Natural killer cell (primary cell): Measurements from ENCODE around the gene ASTN2. TPM values are rescaled to one million over a fixed set of nuclear protein-coding genes. Genes with fewer than 3 reads are reported as not detected.

Experiments used
- ATAC-seq, 3 donors: fragments of 150-1000 bp in 2 of 3; fragments of 200-7000 bp in 1 of 3; cut with Tn5 transposase; 1 replicate in 1 of 3; 2 replicates in 2 of 3; pipeline ENCODE4 v1.10.0; 2021; ENCODE audit warnings: mild to moderate bottlenecking in 2 of 3, moderate library complexity in 2 of 3
- DNase-seq, 2 donors: peaks; one replicate each; pipeline versions ENCODE4 v3.0.0 to v3.0.0-alpha.2; 2013 to 2021; ENCODE audit warnings: mixed read lengths in 1 of 2
- H3K27ac ChIP-seq: one replicate; pipeline ENCODE4 v1.5.1; 2013; ENCODE audit warnings: mild to moderate bottlenecking, low read length
- H3K27me3 ChIP-seq: one replicate; pipeline ENCODE4 v1.6.1; 2013; ENCODE audit warnings: low read length; ENCODE audit not compliant: control insufficient read depth, insufficient read depth
- H3K36me3 ChIP-seq: one replicate; pipeline ENCODE4 v1.6.1; 2013; ENCODE audit warnings: low read length; ENCODE audit not compliant: control insufficient read depth, insufficient read depth
- H3K4me1 ChIP-seq: one replicate; pipeline ENCODE4 v1.6.1; 2013; ENCODE audit warnings: low read length; ENCODE audit not compliant: control insufficient read depth, insufficient read depth
- H3K4me3 ChIP-seq: one replicate; pipeline ENCODE4 v1.5.1; 2013; ENCODE audit warnings: low read length
- H3K9me3 ChIP-seq: one replicate; pipeline ENCODE4 v1.6.1; 2013; ENCODE audit warnings: low read length; ENCODE audit not compliant: control insufficient read depth, insufficient read depth
- H3K27ac Mint-ChIP-seq, 2 donors: one replicate each; pipeline ENCODE4 v1.8.0; 2022; ENCODE audit warnings: mild to moderate bottlenecking in 2 of 2, mixed read lengths in 2 of 2, moderate library complexity in 1 of 2
- H3K27me3 Mint-ChIP-seq, 2 donors: one replicate each; pipeline ENCODE4 v1.8.0; 2022; ENCODE audit warnings: low read depth in 2 of 2, mixed read lengths in 2 of 2
- H3K36me3 Mint-ChIP-seq: one replicate; pipeline ENCODE4 v1.8.0; 2022; ENCODE audit warnings: mixed read lengths
- H3K4me1 Mint-ChIP-seq, 2 donors: one replicate each; pipeline ENCODE4 v1.8.0; 2022; ENCODE audit warnings: mixed read lengths in 2 of 2
- H3K4me3 Mint-ChIP-seq: one replicate; pipeline ENCODE4 v1.8.0; 2022; ENCODE audit warnings: mild to moderate bottlenecking, moderate library complexity, mixed read lengths
- H3K9me3 Mint-ChIP-seq, 2 donors: one replicate each; pipeline ENCODE4 v1.8.0; 2022; ENCODE audit warnings: mixed read lengths in 2 of 2
- WGBS: methylation state at CpG from one replicate; pipeline ENCODE4 v1.1.7; 2013; ENCODE audit warnings: missing lambda C conversion rate; ENCODE audit not compliant: insufficient coverage; 5-methylcytosine and 5-hydroxymethylcytosine counted together
- intact Hi-C: fragments of 100-400 bp; cut with micrococcal nuclease; formaldehyde crosslinking; loops from one replicate; pipeline ENCODE4 v1.14.2; 2022
- total RNA-seq, 4 donors: library from RNA; stranded (reverse); fragments of 120-200 nt in 1 of 4; gene quantifications; one replicate each; pipeline versions ENCODE4 v1.2.3 to v1.2.4, GENCODE V29; 2013 to 2022
- TF ChIP-seq, protein P1 (sequence below): fragments of 200-600 bp; IDR thresholded peaks from one replicate; pipeline ENCODE4 v1.8.0; 2022; ENCODE audit warnings: antibody characterized with exemption

The ASTN2 gene
- total RNA-seq, 3 donors from 2014 or later (not counting 1 experiment from before 2014, with no cell fraction given): 3.0 to 3.5 (median 3.2) TPM

- Histone ChIP-seq H3K4me3 (no peak overlapping the region), H3K9me3 (no peaks in the 10 kb centered on the region), H3K27me3 (no peaks in the 10 kb centered on the region), H3K4me1 (no peaks in the 10 kb centered on the region), H3K27ac (no peak overlapping the region), H3K36me3 (no peaks in the 10 kb centered on the region)
- no peaks in the 10 kb centered on the region for H3K4me1 Mint-ChIP-seq
- H3K4me3 Mint-ChIP-seq: no peak overlapping the region
- WGBS: 68% methylated on average over 5 of the region's 6 CpGs
- no peak overlapping the region for H3K27ac Mint-ChIP-seq
- intact Hi-C loops: no loop called here
- ATAC-seq (no peak), DNase-seq (no peak)
- TF ChIP-seq, protein P1, sequence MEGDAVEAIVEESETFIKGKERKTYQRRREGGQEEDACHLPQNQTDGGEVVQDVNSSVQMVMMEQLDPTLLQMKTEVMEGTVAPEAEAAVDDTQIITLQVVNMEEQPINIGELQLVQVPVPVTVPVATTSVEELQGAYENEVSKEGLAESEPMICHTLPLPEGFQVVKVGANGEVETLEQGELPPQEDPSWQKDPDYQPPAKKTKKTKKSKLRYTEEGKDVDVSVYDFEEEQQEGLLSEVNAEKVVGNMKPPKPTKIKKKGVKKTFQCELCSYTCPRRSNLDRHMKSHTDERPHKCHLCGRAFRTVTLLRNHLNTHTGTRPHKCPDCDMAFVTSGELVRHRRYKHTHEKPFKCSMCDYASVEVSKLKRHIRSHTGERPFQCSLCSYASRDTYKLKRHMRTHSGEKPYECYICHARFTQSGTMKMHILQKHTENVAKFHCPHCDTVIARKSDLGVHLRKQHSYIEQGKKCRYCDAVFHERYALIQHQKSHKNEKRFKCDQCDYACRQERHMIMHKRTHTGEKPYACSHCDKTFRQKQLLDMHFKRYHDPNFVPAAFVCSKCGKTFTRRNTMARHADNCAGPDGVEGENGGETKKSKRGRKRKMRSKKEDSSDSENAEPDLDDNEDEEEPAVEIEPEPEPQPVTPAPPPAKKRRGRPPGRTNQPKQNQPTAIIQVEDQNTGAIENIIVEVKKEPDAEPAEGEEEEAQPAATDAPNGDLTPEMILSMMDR: no peak
- no peaks in the 10 kb centered on the region for H3K27me3 Mint-ChIP-seq
- H3K9me3 Mint-ChIP-seq: peaks cover 11 to 12% of the 10 kb centered on the region in 2 donors
- no peaks in the 10 kb centered on the region for H3K36me3 Mint-ChIP-seq
Measured at GRCh38 chr9:116497095-116497890, 917.6 kb downstream of the ASTN2 start.

DNA sequence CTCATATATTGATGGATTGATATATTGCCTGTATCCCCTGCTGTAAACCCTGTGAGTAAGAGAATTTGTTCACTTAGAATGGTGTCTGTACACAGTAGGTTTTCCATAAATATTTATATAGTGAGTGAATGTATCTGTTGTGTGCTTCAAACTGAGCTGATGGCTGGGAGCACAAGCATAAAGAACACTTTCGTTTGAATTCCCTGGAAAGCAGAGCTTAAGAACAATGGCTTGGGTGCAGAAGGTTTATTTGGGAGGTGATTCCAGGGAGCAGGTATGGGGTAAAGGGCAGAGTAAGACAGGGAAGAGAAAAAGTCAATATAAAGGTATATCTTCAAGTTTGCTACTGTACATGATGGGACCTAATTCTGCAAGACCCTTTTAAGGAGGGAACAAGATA is 918.7 kb downstream of the ASTN2 start:
- no peaks in the 10 kb centered on the region for H3K27me3 Mint-ChIP-seq

GRCh38 chr9:116495725-116496124 is 919.1 kb downstream of the ASTN2 start:
- Histone ChIP-seq H3K36me3 (no peaks in the 10 kb centered on the region), H3K27me3 (no peaks in the 10 kb centered on the region), H3K4me1 (no peaks in the 10 kb centered on the region), H3K27ac (no peak overlapping the region), H3K9me3 (no peaks in the 10 kb centered on the region), H3K4me3 (no peak overlapping the region)
- Mint-ChIP-seq H3K36me3 (no peaks in the 10 kb centered on the region), H3K4me3 (no peak overlapping the region), H3K27me3 (no peaks in the 10 kb centered on the region), H3K27ac (no peak overlapping the region), H3K4me1 (no peaks in the 10 kb centered on the region), H3K9me3 (peaks cover 7% of the 10 kb centered on the region in 2 donors)
- ATAC-seq: no peak
- TF ChIP-seq, protein P1: no peak
- no peak for DNase-seq
- intact Hi-C loops: no loop called here
- 81% methylated on average over 6 of the region's 6 CpGs for WGBS

More for the DNA sequence above, 918.7 kb downstream of the ASTN2 start:
- Histone ChIP-seq H3K4me1 (no peaks in the 10 kb centered on the region), H3K27ac (no peak overlapping the region), H3K9me3 (no peaks in the 10 kb centered on the region), H3K4me3 (no peak overlapping the region), H3K27me3 (no peaks in the 10 kb centered on the region), H3K36me3 (no peaks in the 10 kb centered on the region)
- ATAC-seq (no peak), DNase-seq (no peak)
- intact Hi-C loops: no loop called here
- WGBS: 86% methylated on average over 1 of the region's 1 CpG
- TF ChIP-seq, protein P1: no peak
- Mint-ChIP-seq H3K4me3 (no peak overlapping the region), H3K9me3 (peaks cover 7% of the 10 kb centered on the region in 2 donors), H3K36me3 (no peaks in the 10 kb centered on the region), H3K4me1 (no peaks in the 10 kb centered on the region), H3K27ac (no peak overlapping the region)
